Nephron progenitor cell (in vitro differentiated cells): ENCODE results near the gene SHC4.

Source experiments
- DNase-seq: peaks from one replicate; pipeline ENCODE4 v3.0.0; 2021
- H3K27ac Mint-ChIP-seq: 2 replicates; pipeline ENCODE4 v1.8.0; 2021; ENCODE audit warnings: mild to moderate bottlenecking, moderate library complexity, mixed read lengths
- H3K27me3 Mint-ChIP-seq: 2 replicates; pipeline ENCODE4 v1.8.0; 2021; ENCODE audit warnings: mild to moderate bottlenecking, low read depth, mixed read lengths; ENCODE audit not compliant: poor library complexity
- H3K36me3 Mint-ChIP-seq: 2 replicates; pipeline ENCODE4 v1.8.0; 2021; ENCODE audit warnings: low read depth, mixed read lengths
- H3K4me1 Mint-ChIP-seq: 2 replicates; pipeline ENCODE4 v1.8.0; 2021; ENCODE audit warnings: mixed read lengths
- H3K4me3 Mint-ChIP-seq: 2 replicates; pipeline ENCODE4 v1.8.0; 2021; ENCODE audit warnings: mild to moderate bottlenecking, moderate library complexity, mixed read lengths
- H3K9me3 Mint-ChIP-seq: 2 replicates; pipeline ENCODE4 v1.8.0; 2021; ENCODE audit warnings: mild to moderate bottlenecking, moderate library complexity, mixed read lengths
- TF ChIP-seq, protein P1 (sequence below): fragments of 200-600 bp; sonication (generic); IDR thresholded peaks from 2 replicates; pipeline ENCODE4 v1.5.0; 2021; ENCODE audit warnings: antibody characterized with exemption

Gene SHC4

DNA sequence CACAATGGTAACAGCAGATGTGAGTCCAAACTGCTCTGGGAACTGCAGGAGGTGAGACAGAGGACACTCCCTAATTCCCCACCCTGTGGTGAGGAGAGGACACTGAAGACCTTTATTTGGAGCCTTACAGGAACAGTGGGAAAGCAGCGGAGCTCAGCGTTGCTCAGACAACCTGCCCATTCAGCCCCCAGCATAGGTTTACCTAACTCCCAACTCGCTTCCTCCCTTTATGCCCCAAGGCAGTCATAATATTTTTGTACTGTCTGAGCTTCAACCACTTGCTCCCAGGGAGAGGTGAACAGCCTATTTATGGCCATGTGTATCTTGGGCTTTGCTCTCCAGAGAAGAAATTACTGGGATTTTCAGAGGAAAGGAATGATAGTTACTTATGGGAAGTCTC lies 34.1 kb downstream of the SHC4 start:
- DNase-seq: no peak
- Mint-ChIP-seq H3K27me3 (peaks cover 7% of the 10 kb centered on the region), H3K9me3 (no peaks in the 10 kb centered on the region), H3K27ac (no peak overlapping the region), H3K4me3 (no peak overlapping the region), H3K4me1 (peaks cover 33% of the 10 kb centered on the region), H3K36me3 (no peaks in the 10 kb centered on the region)
- TF ChIP-seq, protein P1, sequence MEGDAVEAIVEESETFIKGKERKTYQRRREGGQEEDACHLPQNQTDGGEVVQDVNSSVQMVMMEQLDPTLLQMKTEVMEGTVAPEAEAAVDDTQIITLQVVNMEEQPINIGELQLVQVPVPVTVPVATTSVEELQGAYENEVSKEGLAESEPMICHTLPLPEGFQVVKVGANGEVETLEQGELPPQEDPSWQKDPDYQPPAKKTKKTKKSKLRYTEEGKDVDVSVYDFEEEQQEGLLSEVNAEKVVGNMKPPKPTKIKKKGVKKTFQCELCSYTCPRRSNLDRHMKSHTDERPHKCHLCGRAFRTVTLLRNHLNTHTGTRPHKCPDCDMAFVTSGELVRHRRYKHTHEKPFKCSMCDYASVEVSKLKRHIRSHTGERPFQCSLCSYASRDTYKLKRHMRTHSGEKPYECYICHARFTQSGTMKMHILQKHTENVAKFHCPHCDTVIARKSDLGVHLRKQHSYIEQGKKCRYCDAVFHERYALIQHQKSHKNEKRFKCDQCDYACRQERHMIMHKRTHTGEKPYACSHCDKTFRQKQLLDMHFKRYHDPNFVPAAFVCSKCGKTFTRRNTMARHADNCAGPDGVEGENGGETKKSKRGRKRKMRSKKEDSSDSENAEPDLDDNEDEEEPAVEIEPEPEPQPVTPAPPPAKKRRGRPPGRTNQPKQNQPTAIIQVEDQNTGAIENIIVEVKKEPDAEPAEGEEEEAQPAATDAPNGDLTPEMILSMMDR: no peak

DNA sequence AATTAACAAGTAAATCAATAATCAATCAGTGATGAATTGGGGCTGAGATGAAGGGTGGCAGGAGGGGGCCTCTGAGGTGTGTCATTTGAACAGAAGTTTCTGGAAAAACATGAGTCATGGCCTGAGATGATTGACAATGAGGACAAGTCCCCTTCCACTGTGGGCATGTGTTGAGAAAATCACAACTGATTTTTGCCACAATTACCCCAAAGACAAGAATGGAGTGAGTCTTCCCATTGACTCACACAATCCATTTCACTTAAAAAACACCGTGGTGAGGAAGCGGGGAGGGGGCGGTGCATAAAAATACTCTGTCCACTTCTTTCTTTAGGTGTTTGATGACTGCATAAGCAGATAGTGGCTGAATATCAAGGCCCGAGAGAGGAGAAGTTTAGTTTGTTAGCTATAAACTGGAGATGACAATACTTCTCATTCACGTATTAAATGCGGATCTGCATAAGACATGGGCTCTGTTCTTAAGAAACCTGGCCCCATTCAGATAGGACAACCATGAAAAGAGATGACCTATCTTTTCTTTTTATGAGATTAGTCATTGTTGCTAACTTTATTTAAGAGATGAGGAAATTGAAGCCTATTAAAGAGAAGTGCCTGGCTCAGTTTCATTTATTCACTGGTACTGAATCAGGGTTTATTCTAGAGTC lies 34.7 kb downstream of the SHC4 start:
- TF ChIP-seq, protein P1: no peak
- DNase-seq: no peak
- Mint-ChIP-seq H3K9me3 (no peaks in the 10 kb centered on the region), H3K36me3 (no peaks in the 10 kb centered on the region), H3K27me3 (peaks cover 7% of the 10 kb centered on the region), H3K27ac (no peak overlapping the region), H3K4me3 (no peak overlapping the region), H3K4me1 (peaks cover 37% of the 10 kb centered on the region)

DNA sequence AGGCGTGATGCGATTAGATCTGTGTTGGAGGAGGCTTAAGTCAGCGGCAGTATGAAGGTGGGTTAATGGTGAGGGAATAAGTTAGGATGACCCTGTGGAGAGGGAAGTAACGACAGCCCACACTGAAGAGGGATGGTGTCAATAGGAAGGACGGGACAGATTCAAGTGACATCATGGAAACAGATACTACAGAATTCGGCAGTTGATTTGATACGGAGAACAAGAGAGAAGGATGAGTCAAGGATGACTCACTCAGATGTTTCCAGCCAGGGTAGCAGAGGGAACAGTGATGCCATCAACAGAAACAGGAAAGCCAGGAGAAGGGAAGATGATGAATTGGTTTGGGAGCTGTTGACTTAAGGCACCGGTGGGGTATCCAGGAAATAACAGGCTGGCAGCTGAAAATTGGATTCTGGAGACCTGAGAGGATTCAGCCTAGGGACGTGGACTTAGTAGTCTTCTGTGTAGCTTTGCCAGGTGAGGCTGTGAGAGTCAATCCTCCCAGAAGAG lies 38.0 kb downstream of the SHC4 start:
- Mint-ChIP-seq H3K4me3 (no peak overlapping the region), H3K9me3 (no peaks in the 10 kb centered on the region), H3K36me3 (no peaks in the 10 kb centered on the region), H3K27me3 (peaks cover 11% of the 10 kb centered on the region), H3K4me1 (peaks cover 37% of the 10 kb centered on the region), H3K27ac (no peak overlapping the region)
- TF ChIP-seq, protein P1: no peak
- no peak for DNase-seq

DNA sequence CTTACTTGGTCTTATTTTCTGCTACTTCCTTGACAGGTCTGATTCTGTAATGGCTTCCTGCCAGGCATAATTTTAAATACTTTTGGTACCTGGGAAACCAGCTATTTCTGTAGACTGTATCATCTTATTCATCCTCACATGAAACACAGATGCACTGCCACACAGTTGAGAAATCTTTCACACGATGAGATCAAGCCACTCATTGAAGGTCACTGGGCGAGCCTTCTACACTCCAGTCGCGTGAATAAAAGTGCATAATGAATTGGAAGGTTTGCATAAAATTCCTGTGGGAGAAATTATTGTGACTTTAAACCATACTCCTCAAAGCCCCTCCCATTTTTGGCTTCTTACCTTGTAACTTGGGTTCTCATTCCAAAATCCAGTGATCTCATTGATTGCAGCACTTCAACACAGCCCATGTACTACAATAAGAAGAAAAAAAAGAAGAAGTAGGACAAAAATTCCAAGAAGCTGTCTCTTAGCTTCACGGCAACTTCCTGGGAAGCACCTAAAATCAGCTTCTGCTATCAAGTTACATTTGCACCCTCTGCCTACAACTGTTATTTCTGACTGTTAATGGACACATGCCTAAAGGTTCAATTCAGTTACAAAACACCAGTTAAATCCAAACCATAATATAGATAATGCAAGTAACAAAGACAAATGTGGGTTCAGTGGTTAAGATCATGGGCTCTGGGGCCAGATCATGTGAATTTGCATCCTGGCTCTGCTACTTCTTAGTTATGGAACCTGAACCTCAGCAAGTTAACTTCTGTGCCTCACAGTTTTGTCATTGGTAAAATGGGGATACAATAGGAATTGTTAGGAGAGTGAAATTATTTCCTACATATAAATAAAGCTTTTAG lies 39.0 kb downstream of the SHC4 start:
- H3K4me1 Mint-ChIP-seq: peaks cover 37% of the 10 kb centered on the region
- TF ChIP-seq, protein P1: no peak

DNA sequence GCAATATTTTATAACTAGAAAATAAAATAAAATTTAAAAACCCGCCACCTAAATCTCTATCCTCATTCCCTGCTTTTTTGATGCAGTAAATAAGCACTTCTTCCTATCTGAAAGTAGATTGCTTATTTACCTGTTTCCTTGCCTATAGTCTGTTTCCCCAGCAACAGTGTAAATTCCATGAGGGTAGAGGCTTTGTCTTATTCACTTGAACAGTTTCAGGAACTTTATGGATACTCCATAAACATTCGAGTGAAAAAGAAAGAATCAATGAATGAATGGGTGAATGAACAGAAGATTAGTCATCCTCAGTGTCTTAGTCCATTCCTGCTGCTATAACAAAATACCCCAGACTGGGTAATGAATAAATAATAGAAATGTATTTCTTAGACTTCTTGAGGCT lies 41.7 kb downstream of the SHC4 start:
- Mint-ChIP-seq H3K36me3 (no peaks in the 10 kb centered on the region), H3K4me1 (peaks cover 23% of the 10 kb centered on the region), H3K27ac (no peak overlapping the region), H3K9me3 (no peaks in the 10 kb centered on the region), H3K4me3 (no peak overlapping the region), H3K27me3 (peaks cover 19% of the 10 kb centered on the region)
- TF ChIP-seq, protein P1: no peak
- DNase-seq: no peak

More for the DNA sequence above, 39.0 kb downstream of the SHC4 start:
- Mint-ChIP-seq H3K9me3 (no peaks in the 10 kb centered on the region), H3K27me3 (peaks cover 14% of the 10 kb centered on the region), H3K27ac (no peak overlapping the region), H3K4me3 (no peak overlapping the region), H3K36me3 (no peaks in the 10 kb centered on the region)
- DNase-seq: no peak
